Neural crest cell (in vitro differentiated cells): ENCODE results near the gene DHRS3. TPM values are rescaled to one million over a fixed set of nuclear protein-coding genes. Genes with fewer than 3 reads are reported as not detected.

Experiments used
- DNase-seq: peaks from one replicate; pipeline ENCODE4 v3.0.0; 2021; ENCODE audit warnings: low read depth, mixed read lengths, low spot score
- H3K27ac Mint-ChIP-seq: one replicate; pipeline ENCODE4 v1.8.0; 2021; ENCODE audit warnings: mild to moderate bottlenecking, mixed read lengths; ENCODE audit not compliant: unreplicated experiment
- H3K27me3 Mint-ChIP-seq: 2 replicates; pipeline ENCODE4 v1.8.0; 2021; ENCODE audit warnings: low read depth, mild to moderate bottlenecking, mixed read lengths
- H3K36me3 Mint-ChIP-seq: 2 replicates; pipeline ENCODE4 v1.8.0; 2021; ENCODE audit warnings: low read depth, mild to moderate bottlenecking, mixed read lengths
- H3K4me1 Mint-ChIP-seq: 2 replicates; pipeline ENCODE4 v1.8.0; 2021; ENCODE audit warnings: mixed read lengths
- H3K4me3 Mint-ChIP-seq: one replicate; pipeline ENCODE4 v1.8.0; 2021; ENCODE audit warnings: mild to moderate bottlenecking, mixed read lengths
- H3K9me3 Mint-ChIP-seq: 2 replicates; pipeline ENCODE4 v1.8.0; 2021; ENCODE audit warnings: mixed read lengths
- total RNA-seq: library from RNA; stranded (reverse); gene quantifications from 2 replicates; pipeline ENCODE4 v1.2.1, GENCODE V29; 2021
- TF ChIP-seq, protein P1 (sequence below): fragments of 200-600 bp; sonication (generic); conservative IDR thresholded peaks from 2 replicates; pipeline ENCODE4 v1.5.0; 2021; ENCODE audit warnings: antibody characterized with exemption, mild to moderate bottlenecking

Gene DHRS3
- total RNA-seq, 1 donor from 2014 or later: 0.91 TPM

DNA sequence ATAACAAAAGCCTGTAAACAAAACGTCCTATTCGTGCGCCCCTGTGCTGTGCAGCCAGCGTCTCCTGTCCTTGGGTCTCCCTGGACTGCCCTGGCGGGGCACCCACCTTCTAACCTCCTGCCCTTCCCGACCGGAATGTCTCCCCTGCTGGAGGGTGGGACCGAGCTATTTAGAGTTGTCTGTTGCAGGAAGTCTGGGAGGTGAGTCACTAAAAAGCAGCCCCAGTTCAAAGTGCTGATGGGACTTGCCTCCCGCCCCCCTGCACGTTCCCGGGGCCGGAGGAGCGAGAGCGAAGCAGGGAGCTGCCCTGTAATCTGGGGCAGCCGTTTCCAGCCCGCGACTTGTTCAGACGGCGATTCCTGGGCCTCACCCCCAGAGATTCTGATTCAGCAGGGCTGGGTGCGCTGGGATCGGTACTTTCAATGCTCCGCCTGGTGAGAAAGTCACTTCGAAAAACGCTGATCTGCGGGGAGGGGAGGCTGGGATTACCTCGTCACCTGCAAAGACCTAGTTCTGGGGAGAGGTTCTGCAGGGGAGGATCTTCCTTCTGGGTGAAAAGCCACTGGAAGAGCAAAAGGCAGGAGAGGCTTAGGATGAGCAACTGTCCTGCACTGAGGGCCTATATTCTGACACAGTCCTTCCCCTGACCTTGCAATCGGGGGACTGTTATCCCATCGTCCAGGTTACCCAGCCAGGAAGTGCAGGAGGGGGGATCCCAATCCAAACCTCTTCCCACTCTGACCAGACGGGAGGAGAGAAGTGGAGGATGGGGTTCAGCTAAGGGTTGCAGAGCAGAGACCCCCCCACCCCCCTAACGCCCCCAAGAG, 1.2 kb upstream of the DHRS3 start:
- TF ChIP-seq, protein P1, sequence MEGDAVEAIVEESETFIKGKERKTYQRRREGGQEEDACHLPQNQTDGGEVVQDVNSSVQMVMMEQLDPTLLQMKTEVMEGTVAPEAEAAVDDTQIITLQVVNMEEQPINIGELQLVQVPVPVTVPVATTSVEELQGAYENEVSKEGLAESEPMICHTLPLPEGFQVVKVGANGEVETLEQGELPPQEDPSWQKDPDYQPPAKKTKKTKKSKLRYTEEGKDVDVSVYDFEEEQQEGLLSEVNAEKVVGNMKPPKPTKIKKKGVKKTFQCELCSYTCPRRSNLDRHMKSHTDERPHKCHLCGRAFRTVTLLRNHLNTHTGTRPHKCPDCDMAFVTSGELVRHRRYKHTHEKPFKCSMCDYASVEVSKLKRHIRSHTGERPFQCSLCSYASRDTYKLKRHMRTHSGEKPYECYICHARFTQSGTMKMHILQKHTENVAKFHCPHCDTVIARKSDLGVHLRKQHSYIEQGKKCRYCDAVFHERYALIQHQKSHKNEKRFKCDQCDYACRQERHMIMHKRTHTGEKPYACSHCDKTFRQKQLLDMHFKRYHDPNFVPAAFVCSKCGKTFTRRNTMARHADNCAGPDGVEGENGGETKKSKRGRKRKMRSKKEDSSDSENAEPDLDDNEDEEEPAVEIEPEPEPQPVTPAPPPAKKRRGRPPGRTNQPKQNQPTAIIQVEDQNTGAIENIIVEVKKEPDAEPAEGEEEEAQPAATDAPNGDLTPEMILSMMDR: no peak
- no peaks in the 10 kb centered on the region for H3K36me3 Mint-ChIP-seq
- no peak for DNase-seq
- H3K27ac Mint-ChIP-seq: no peak overlapping the region
- H3K27me3 Mint-ChIP-seq: peaks cover 58% of the 10 kb centered on the region
- H3K4me3 Mint-ChIP-seq: peak overlapping the region; percentile 98
- no peaks in the 10 kb centered on the region for H3K9me3 Mint-ChIP-seq
- peaks cover 43% of the 10 kb centered on the region for H3K4me1 Mint-ChIP-seq

DNA sequence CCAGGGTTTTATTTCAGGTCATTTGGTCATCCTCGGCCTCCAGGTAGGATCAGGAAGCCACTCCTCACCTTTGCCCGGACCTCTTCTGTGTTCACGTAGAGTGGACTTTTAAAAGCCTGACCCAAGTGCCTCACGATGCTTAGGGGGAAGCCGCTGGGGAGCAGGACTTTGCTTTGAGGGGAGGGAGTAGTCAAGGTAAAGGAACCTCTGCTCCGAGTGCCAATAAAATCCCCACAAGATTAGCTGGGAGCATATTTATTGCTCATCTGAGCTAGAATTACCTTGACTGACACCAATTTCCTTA, 603 bp upstream of the DHRS3 start:
- peak overlapping the region; percentile 98 for H3K4me3 Mint-ChIP-seq
- H3K27ac Mint-ChIP-seq: no peak overlapping the region
- no peaks in the 10 kb centered on the region for H3K36me3 Mint-ChIP-seq
- H3K27me3 Mint-ChIP-seq: peaks cover 58% of the 10 kb centered on the region
- TF ChIP-seq, protein P1: no peak
- peaks cover 43% of the 10 kb centered on the region for H3K4me1 Mint-ChIP-seq
- DNase-seq: no peak
- H3K9me3 Mint-ChIP-seq: no peaks in the 10 kb centered on the region

DNA sequence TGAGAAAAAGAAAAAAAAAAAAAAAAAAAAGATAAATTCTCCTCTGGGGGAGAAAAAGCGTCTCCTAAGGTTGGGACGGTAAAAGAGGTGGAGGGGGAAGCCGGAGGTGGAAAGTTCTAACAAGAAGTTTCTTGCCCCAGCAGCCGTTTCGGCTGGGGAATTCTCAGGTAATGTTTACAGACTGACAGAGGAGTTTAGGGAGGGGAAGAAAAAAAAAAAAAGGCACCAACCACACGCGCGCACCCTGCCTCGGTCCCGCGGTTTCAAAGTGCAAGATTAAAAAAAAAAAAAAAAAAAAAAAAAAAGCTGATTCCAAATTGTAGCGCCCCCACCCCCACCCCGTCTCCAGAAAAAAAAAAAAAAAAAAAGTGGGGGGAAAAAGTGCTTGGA, 504 bp downstream of the DHRS3 start:
- Mint-ChIP-seq H3K36me3 (no peaks in the 10 kb centered on the region), H3K27me3 (peaks cover 68% of the 10 kb centered on the region), H3K27ac (no peak overlapping the region), H3K9me3 (no peaks in the 10 kb centered on the region), H3K4me1 (peaks cover 43% of the 10 kb centered on the region), H3K4me3 (peak overlapping the region; percentile 98)
- TF ChIP-seq, protein P1: no peak
- no peak for DNase-seq

DNA sequence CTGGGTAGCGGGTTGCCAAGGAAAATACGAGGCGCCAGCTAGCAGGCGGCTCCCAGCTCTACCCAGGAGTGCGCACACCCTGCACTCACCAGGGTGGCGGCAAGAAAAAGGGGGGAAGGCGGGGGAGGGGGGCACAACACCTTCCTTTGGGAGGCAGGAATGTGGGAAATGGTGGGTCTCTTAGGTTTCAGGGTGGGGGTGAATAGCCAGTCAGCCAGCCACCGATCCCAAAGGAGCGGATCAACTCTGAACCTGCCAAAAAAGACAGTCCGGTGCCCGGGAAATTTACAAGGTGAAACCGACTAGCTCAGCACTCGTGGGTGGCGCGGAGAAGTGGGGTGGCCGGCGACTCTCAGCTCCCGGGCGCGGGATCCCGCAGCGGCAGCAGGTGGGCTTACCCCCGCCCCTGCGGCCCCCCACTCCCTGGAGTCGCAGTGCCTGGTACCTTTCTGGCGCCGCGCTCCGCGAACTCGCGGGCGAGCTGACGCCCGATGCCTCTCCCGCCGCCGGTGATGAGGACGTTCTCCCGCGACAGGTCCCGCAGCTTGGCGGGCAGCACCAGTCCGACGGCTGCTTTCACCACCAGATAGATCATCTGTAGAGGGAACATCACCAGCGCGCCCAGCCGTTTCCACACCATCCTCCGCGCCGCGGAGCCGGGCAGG, 1.2 kb downstream of the DHRS3 start:
- H3K4me1 Mint-ChIP-seq: peaks cover 43% of the 10 kb centered on the region
- no peaks in the 10 kb centered on the region for H3K9me3 Mint-ChIP-seq
- H3K4me3 Mint-ChIP-seq: peak overlapping the region; percentile 98
- DNase-seq: no peak
- TF ChIP-seq, protein P1: no peak
- H3K27ac Mint-ChIP-seq: no peak overlapping the region
- peaks cover 73% of the 10 kb centered on the region for H3K27me3 Mint-ChIP-seq
- H3K36me3 Mint-ChIP-seq: no peaks in the 10 kb centered on the region

DNA sequence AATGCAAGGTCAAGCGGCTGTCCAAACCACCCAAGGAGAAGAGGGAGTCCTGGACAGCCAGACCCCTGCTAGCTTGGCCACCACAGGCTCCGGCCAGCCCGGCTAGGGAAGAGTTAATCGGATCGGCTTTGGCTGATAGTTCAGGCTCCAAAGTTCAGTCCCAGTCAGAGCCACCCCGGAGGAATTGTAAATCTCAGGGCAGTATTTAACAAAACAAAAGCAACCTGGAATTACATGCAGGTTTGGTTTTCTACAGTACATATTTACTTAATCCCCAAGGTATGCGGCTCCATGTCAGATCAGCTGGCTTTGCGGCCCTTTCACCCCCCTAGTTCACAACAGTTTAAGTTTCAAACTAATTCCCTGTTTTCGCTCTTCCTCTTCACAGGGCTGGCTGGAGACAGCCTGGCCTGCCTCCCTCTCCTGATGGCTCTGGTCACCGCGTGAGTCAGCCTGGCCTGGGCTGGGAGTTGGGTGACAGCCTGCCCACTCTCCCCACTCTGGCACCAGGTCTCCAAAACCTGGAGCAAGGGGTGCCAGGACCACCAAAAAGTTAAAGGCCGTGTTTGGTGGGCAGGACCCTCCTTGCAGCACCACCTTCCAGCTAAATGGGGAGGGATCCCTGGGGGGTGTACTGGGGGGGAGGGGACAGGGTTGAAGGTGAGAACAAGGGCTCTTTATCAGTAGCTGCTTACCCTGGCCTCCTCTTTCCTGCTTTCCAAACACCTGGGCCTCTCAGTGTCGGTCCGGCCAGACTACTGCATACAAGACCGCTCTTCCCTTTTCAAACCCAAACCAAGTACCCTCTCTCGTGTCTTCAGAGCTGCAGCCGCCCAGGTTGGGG, 1.9 kb downstream of the DHRS3 start:
- peak overlapping the region; percentile 75 for H3K4me3 Mint-ChIP-seq
- H3K4me1 Mint-ChIP-seq: peaks cover 43% of the 10 kb centered on the region
- H3K9me3 Mint-ChIP-seq: no peaks in the 10 kb centered on the region
- no peak for DNase-seq
- H3K27me3 Mint-ChIP-seq: peaks cover 78% of the 10 kb centered on the region
- no peak overlapping the region for H3K27ac Mint-ChIP-seq
- TF ChIP-seq, protein P1: no peak
- no peaks in the 10 kb centered on the region for H3K36me3 Mint-ChIP-seq
